ENCODE data around the gene AGPAT2. TPM values are rescaled to one million over a fixed set of nuclear protein-coding genes. Genes with fewer than 3 reads are reported as not detected.

Gene AGPAT2
- total RNA-seq, 1 experiment from 2014 or later = 40.4 TPM

DNA sequence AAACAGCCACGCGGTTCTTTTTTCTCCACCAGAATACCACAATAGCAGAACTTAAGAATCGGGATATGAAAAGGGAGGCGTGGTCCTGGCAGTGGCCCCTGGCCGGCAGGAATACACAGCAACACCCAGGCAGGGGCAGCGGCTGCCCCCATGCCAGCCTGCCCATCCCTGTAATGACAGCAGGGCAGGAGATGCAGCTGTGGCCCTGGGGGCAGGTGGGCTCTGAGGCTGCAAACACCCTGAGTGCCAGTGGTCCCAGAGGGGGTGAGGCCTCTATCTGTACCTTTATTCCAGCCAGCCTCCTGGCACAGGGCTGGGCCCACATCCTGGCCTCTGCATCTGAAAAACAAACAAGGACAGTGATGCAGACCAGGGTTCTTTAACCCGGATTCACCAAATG lies 37.5 kb upstream of the AGPAT2 start:
- no peaks in the 10 kb centered on the region for H3K9me3 Mint-ChIP-seq (ENCODE audit: low read depth, unreplicated experiment)
- H3K27me3 Mint-ChIP-seq (ENCODE audit: unreplicated experiment) = no peaks in the 10 kb centered on the region
- no peak for DNase-seq
- BruUV-seq (replicated peaks) = no TSS peak
- TF ChIP-seq, protein P1, sequence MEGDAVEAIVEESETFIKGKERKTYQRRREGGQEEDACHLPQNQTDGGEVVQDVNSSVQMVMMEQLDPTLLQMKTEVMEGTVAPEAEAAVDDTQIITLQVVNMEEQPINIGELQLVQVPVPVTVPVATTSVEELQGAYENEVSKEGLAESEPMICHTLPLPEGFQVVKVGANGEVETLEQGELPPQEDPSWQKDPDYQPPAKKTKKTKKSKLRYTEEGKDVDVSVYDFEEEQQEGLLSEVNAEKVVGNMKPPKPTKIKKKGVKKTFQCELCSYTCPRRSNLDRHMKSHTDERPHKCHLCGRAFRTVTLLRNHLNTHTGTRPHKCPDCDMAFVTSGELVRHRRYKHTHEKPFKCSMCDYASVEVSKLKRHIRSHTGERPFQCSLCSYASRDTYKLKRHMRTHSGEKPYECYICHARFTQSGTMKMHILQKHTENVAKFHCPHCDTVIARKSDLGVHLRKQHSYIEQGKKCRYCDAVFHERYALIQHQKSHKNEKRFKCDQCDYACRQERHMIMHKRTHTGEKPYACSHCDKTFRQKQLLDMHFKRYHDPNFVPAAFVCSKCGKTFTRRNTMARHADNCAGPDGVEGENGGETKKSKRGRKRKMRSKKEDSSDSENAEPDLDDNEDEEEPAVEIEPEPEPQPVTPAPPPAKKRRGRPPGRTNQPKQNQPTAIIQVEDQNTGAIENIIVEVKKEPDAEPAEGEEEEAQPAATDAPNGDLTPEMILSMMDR (IDR thresholded peaks at IDR 0.05; ENCODE audit: unreplicated experiment) = no peak
- peak overlapping the region; percentile 13 for H3K27ac Mint-ChIP-seq (ENCODE audit: unreplicated experiment)
- peaks cover 67% of the 10 kb centered on the region for H3K36me3 Mint-ChIP-seq (ENCODE audit: insufficient read depth, unreplicated experiment)
- peaks cover 10% of the 10 kb centered on the region for H3K4me1 Mint-ChIP-seq (ENCODE audit: low read depth, unreplicated experiment)
- H3K4me3 Mint-ChIP-seq (ENCODE audit: low read depth, unreplicated experiment) = no peak overlapping the region
- CTCF ChIA-PET = no interaction called here
- intact Hi-C loops (cut with micrococcal nuclease; ENCODE audit: unreplicated experiment) = no loop called here

DNA sequence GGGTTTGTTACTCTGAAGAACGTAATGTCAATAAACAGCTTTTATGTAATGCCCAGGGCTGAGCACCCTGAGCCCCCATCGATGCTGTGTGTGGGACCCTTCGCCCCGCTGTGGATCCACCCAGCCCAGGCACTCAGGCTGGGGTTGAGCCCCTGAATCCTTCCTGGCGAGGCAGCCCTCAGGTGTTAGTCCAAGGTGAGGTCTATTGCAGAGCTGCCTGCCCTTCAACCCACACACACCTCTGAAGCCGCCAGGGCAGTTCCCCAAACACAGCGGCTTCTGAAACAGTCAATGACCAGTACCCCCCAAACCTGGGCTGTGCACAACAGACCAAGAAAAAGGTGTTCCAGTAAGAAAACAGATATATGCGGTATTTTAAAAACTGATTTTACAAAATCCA lies 36.7 kb upstream of the AGPAT2 start:
- H3K4me1 Mint-ChIP-seq (ENCODE audit: low read depth, unreplicated experiment) = peaks cover 10% of the 10 kb centered on the region
- peaks cover 67% of the 10 kb centered on the region for H3K36me3 Mint-ChIP-seq (ENCODE audit: insufficient read depth, unreplicated experiment)
- no peak overlapping the region for H3K4me3 Mint-ChIP-seq (ENCODE audit: low read depth, unreplicated experiment)
- CTCF ChIA-PET = no interaction called here
- H3K9me3 Mint-ChIP-seq (ENCODE audit: low read depth, unreplicated experiment) = no peaks in the 10 kb centered on the region
- H3K27ac Mint-ChIP-seq (ENCODE audit: unreplicated experiment) = peak overlapping the region; percentile 13
- TF ChIP-seq, protein P1 (IDR thresholded peaks at IDR 0.05; ENCODE audit: unreplicated experiment) = no peak
- no peaks in the 10 kb centered on the region for H3K27me3 Mint-ChIP-seq (ENCODE audit: unreplicated experiment)
- no TSS peak for BruUV-seq (replicated peaks)
- intact Hi-C loops (cut with micrococcal nuclease; ENCODE audit: unreplicated experiment) = no loop called here
- no peak for DNase-seq

- Mint-ChIP-seq H3K9me3 (ENCODE audit: low read depth, unreplicated experiment) (no peaks in the 10 kb centered on the region), H3K27ac (ENCODE audit: unreplicated experiment) (peak overlapping the region; percentile 13), H3K36me3 (ENCODE audit: insufficient read depth, unreplicated experiment) (peaks cover 64% of the 10 kb centered on the region), H3K4me3 (ENCODE audit: low read depth, unreplicated experiment) (no peak overlapping the region), H3K27me3 (ENCODE audit: unreplicated experiment) (no peaks in the 10 kb centered on the region), H3K4me1 (ENCODE audit: low read depth, unreplicated experiment) (peaks cover 10% of the 10 kb centered on the region)
- DNase-seq = no peak
- CTCF ChIA-PET = no interaction called here
- BruUV-seq (replicated peaks) = no TSS peak
- intact Hi-C loops (cut with micrococcal nuclease; ENCODE audit: unreplicated experiment) = no loop called here
- TF ChIP-seq, protein P1 (IDR thresholded peaks at IDR 0.05; ENCODE audit: unreplicated experiment) = no peak
Observed at GRCh38 chr9:136723362-136723976, 36.2 kb upstream of the AGPAT2 start.

- Mint-ChIP-seq H3K36me3 (ENCODE audit: insufficient read depth, unreplicated experiment) (peaks cover 59% of the 10 kb centered on the region), H3K27ac (ENCODE audit: unreplicated experiment) (no peak overlapping the region), H3K27me3 (ENCODE audit: unreplicated experiment) (no peaks in the 10 kb centered on the region), H3K9me3 (ENCODE audit: low read depth, unreplicated experiment) (no peaks in the 10 kb centered on the region), H3K4me1 (ENCODE audit: low read depth, unreplicated experiment) (peaks cover 10% of the 10 kb centered on the region), H3K4me3 (ENCODE audit: low read depth, unreplicated experiment) (no peak overlapping the region)
- DNase-seq = no peak
- CTCF ChIA-PET = interaction anchor here (0.5 kb wide), 1 partner anchor 434 kb away, joined by 3 read pairs; no protein-coding TSS in a partner anchor
- no TSS peak for BruUV-seq (replicated peaks)
- intact Hi-C loops (cut with micrococcal nuclease; ENCODE audit: unreplicated experiment) = no loop called here
- TF ChIP-seq, protein P1 (IDR thresholded peaks at IDR 0.05; ENCODE audit: unreplicated experiment) = no peak
Observed at GRCh38 chr9:136722969-136723356, 35.7 kb upstream of the AGPAT2 start.

Measured in Calu3 (cell line).